ENCODE data around the gene KCNH8.

KCNH8 gene

GRCh38 chr3:19347671-19348070 lies 199.4 kb downstream of the KCNH8 start:
- DNase-seq (ENCODE audit: extremely low spot score) = no peak
- CTCF ChIA-PET = no interaction called here
- TF ChIP-seq, protein P1, sequence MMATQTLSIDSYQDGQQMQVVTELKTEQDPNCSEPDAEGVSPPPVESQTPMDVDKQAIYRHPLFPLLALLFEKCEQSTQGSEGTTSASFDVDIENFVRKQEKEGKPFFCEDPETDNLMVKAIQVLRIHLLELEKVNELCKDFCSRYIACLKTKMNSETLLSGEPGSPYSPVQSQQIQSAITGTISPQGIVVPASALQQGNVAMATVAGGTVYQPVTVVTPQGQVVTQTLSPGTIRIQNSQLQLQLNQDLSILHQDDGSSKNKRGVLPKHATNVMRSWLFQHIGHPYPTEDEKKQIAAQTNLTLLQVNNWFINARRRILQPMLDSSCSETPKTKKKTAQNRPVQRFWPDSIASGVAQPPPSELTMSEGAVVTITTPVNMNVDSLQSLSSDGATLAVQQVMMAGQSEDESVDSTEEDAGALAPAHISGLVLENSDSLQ (IDR thresholded peaks at IDR 0.05) = no peak
- TF ChIP-seq ARNT (IDR thresholded peaks at IDR 0.05) (no peak), L3MBTL2 (conservative IDR thresholded peaks at IDR 0.05) (no peak), SP1 (IDR thresholded peaks at IDR 0.05) (no peak), HDGF (IDR thresholded peaks at IDR 0.05; ENCODE audit: borderline replicate concordance) (no peak), TARDBP (IDR thresholded peaks at IDR 0.05) (no peak), FOXA1 (IDR thresholded peaks at IDR 0.05) (no peak), NFRKB (IDR thresholded peaks at IDR 0.05) (no peak), ZNF384 (IDR thresholded peaks at IDR 0.05) (no peak), CTBP1 (IDR thresholded peaks at IDR 0.05; ENCODE audit: borderline replicate concordance) (no peak)
- POLR2A ChIA-PET = no interaction called here

GRCh38 chr3:19348500-19348899 lies 200.2 kb downstream of the KCNH8 start:
- POLR2A ChIA-PET = no interaction called here
- TF ChIP-seq NFRKB (IDR thresholded peaks at IDR 0.05) (no peak), TARDBP (IDR thresholded peaks at IDR 0.05) (no peak), ZNF384 (IDR thresholded peaks at IDR 0.05) (no peak), BHLHE40 (IDR thresholded peaks at IDR 0.05; ENCODE audit: borderline replicate concordance) (no peak), FOXM1 (IDR thresholded peaks at IDR 0.05; ENCODE audit: borderline replicate concordance) (no peak), CTBP1 (IDR thresholded peaks at IDR 0.05; ENCODE audit: borderline replicate concordance) (no peak), SUZ12 (IDR thresholded peaks at IDR 0.05) (no peak), HDGF (IDR thresholded peaks at IDR 0.05; ENCODE audit: borderline replicate concordance) (no peak), ARNT (IDR thresholded peaks at IDR 0.05) (no peak), ELF4 (IDR thresholded peaks at IDR 0.05) (no peak), SP1 (IDR thresholded peaks at IDR 0.05) (no peak), L3MBTL2 (conservative IDR thresholded peaks at IDR 0.05) (no peak), FOXK2 (IDR thresholded peaks at IDR 0.05) (no peak), FOXA1 (IDR thresholded peaks at IDR 0.05) (no peak)
- TF ChIP-seq, protein P1 (IDR thresholded peaks at IDR 0.05) = no peak
- DNase-seq (ENCODE audit: extremely low spot score) = no peak
- CTCF ChIA-PET = interaction anchor here (0.5 to 1.3 kb wide), 3 partner anchors 162 to 518 kb away, joined by 3 to 12 read pairs (median 3); no protein-coding TSS in a partner anchor

- peak; percentile 36 for DNase-seq (ENCODE audit: extremely low spot score)
- ChIA-PET POLR2A (no interaction called here), CTCF (interaction anchor here (0.5 to 1.3 kb wide), 6 partner anchors 135 to 837 kb away, joined by 3 to 12 read pairs (median 3); no protein-coding TSS in a partner anchor)
- TF ChIP-seq LEF1 (IDR thresholded peaks at IDR 0.05; ENCODE audit: borderline replicate concordance) (no peak), BHLHE40 (IDR thresholded peaks at IDR 0.05; ENCODE audit: borderline replicate concordance) (no peak), HDGF (IDR thresholded peaks at IDR 0.05; ENCODE audit: borderline replicate concordance) (no peak), ELF4 (IDR thresholded peaks at IDR 0.05) (no peak), L3MBTL2 (conservative IDR thresholded peaks at IDR 0.05) (no peak), ARNT (IDR thresholded peaks at IDR 0.05) (no peak), CTBP1 (IDR thresholded peaks at IDR 0.05; ENCODE audit: borderline replicate concordance) (no peak), FOXK2 (IDR thresholded peaks at IDR 0.05) (no peak), SP1 (IDR thresholded peaks at IDR 0.05) (no peak), SUZ12 (IDR thresholded peaks at IDR 0.05) (no peak), TARDBP (IDR thresholded peaks at IDR 0.05) (no peak), NFRKB (IDR thresholded peaks at IDR 0.05) (no peak), FOXM1 (IDR thresholded peaks at IDR 0.05; ENCODE audit: borderline replicate concordance) (no peak), ZNF384 (IDR thresholded peaks at IDR 0.05) (no peak), FOXA1 (IDR thresholded peaks at IDR 0.05) (no peak)
- TF ChIP-seq, protein P1 (IDR thresholded peaks at IDR 0.05) = no peak
Observed at GRCh38 chr3:19348941-19349564, 200.7 kb downstream of the KCNH8 start.

GRCh38 chr3:19357947-19358346 lies 209.6 kb downstream of the KCNH8 start:
- CTCF ChIA-PET = interaction anchor here (0.7 kb wide), 1 partner anchor 993 kb away, joined by 10 read pairs; no protein-coding TSS in a partner anchor
- POLR2A ChIA-PET = no interaction called here
- no peak for DNase-seq (ENCODE audit: extremely low spot score)
- TF ChIP-seq LEF1 (IDR thresholded peaks at IDR 0.05; ENCODE audit: borderline replicate concordance) (no peak), ARNT (IDR thresholded peaks at IDR 0.05) (no peak), SUZ12 (IDR thresholded peaks at IDR 0.05) (no peak), BHLHE40 (IDR thresholded peaks at IDR 0.05; ENCODE audit: borderline replicate concordance) (no peak), ZNF384 (IDR thresholded peaks at IDR 0.05) (no peak), TARDBP (IDR thresholded peaks at IDR 0.05) (no peak), ELF4 (IDR thresholded peaks at IDR 0.05) (no peak), FOXK2 (IDR thresholded peaks at IDR 0.05) (no peak), SP1 (IDR thresholded peaks at IDR 0.05) (no peak)
- TF ChIP-seq, protein P1 (IDR thresholded peaks at IDR 0.05) = no peak

DNA sequence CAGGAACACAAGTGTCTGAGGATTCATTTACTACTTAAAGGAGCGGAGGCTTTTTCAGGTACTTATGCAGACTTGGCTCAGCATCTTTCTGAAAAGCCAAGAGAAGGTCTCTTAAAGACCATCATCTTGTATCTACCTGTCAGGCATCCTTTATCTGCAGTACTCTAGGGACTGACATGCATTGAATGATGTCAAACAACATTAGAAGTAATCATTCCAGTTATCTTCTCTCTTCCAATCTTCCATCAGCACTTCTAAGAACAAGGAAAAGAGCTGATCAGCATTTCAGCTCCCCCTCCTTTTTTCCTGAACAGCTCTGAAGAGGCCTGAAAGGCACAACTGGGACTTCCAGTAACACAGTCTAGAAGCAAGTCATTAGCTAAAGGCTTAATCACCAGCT lies 214.8 kb downstream of the KCNH8 start:
- DNase-seq (ENCODE audit: extremely low spot score) = no peak
- POLR2A ChIA-PET = no interaction called here
- CTCF ChIA-PET = no interaction called here
- TF ChIP-seq ARNT (IDR thresholded peaks at IDR 0.05) (no peak), LEF1 (IDR thresholded peaks at IDR 0.05; ENCODE audit: borderline replicate concordance) (no peak), NFRKB (IDR thresholded peaks at IDR 0.05) (no peak), ELF4 (IDR thresholded peaks at IDR 0.05) (no peak)

DNA sequence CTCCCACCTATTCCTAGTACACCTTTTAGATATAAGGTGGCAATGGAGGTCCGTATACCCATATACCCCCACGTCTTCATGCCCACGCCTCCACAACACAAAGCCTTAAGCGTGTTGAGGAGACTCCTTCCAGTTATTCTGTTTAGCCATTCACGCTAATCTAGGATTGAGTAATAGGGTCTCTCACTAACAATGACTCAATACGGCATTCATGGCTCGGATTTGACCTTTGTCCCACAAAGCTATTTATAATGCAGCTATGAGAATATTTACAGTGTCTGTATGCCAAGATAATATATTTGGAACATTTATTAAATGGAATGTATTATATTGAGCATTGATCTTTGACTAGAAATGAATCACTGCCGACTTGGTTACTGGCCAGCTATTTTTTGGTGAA lies 215.8 kb downstream of the KCNH8 start:
- ChIA-PET POLR2A (no interaction called here), CTCF (no interaction called here)
- TF ChIP-seq BHLHE40 (IDR thresholded peaks at IDR 0.05; ENCODE audit: borderline replicate concordance) (no peak), ZNF384 (IDR thresholded peaks at IDR 0.05) (no peak), FOXK2 (IDR thresholded peaks at IDR 0.05) (no peak), ARNT (IDR thresholded peaks at IDR 0.05) (no peak)
- DNase-seq (ENCODE audit: extremely low spot score) = no peak
